Activated CD8-positive, alpha-beta memory T cell treated with anti-CD3 and anti-CD28 coated beads for 4 hours (primary cell): ENCODE data around the gene ARIH1.

ENCODE experiments used
- DNase-seq, 2 donors: peaks; one replicate each; pipeline ENCODE4 v3.0.0-alpha.2; 2020; ENCODE audit warnings: low read depth in 2 of 2

Gene ARIH1

GRCh38 chr15:72487070-72487797, 13.1 kb downstream of the ARIH1 start:
- DNase-seq, result no peak

GRCh38 chr15:72488558-72488957, 14.4 kb downstream of the ARIH1 start:
- DNase-seq, result no peak

GRCh38 chr15:72489943-72490554, 15.9 kb downstream of the ARIH1 start:
- no peak for DNase-seq

DNA sequence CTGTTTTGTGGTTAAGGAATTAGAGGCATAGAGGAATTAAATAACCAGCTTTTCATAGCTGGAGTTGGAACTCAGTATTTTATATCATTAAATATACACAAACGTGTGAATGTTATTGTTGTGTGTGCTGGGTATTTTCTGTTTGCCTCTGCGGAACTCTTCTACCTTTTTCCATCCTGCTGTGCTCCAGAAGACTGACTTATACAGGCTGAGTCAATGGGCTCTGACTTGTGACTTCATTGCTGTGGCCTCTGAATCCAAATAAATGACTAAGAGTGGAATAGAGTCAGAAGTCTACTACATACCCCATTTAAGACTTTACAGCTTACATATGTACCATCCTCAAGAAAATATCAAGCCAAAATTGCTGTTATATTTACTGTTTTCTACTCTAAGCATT, 17.6 kb downstream of the ARIH1 start:
- no peak for DNase-seq

- no peak for DNase-seq
Measured at GRCh38 chr15:72492733-72493132, 18.6 kb downstream of the ARIH1 start.

DNA sequence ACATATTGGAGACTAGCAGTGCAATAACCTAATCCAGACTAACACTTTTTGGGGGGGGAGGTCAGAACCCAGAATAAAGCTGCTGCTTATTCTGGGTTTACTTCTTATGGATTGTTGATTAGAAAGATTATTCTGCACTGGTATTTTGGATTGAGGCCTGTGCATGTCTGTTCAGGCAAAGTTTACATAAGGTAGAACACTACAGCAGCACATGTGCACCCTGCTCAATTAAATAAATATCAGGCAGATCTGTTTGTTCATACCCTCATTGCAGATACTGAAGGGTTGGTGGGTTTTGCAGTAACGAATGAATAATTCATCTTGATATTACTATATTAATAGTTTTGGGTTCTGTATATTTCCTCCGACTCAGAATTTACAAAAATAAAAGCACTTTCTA, 19.1 kb downstream of the ARIH1 start:
- no peak for DNase-seq

- DNase-seq, result no peak
Measured at GRCh38 chr15:72495007-72495406, 20.9 kb downstream of the ARIH1 start.

DNA sequence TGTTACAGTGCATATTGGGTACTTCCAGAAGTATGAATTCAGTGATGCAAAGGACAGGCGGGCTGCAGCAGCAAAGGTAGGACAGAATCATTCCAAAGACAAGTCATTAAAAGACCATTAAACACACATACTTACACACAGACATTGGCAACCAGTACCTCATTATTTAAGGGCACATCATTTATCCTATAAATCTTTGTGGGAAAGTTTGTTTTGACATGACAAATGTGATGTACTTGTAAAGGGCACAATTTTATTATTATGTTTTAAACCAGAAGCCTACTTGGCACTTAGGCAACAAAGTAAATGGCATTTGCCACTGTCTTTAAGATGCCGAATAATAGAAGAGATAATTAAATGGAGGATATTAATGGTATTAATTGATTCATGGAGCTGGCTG, 22.7 kb downstream of the ARIH1 start:
- DNase-seq, result no peak

DNA sequence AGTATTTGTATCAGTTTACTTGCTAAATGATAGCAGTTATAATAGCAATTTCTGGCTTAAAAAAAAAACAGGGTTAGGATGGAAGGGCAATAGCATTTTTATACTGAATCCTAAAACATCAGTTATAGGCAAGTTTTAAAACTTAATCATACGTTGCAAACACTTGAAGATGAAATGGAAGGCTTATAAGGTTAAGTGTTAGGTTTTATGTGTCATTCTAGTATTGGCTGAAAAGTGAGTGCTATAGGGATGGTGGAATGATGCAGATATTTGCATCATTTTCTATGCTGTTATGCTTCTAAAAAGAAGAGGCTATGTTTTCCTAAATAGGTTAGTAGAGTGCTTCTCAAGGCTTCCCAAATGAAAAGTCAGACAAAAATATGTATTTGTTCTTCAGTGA, 23.3 kb downstream of the ARIH1 start:
- no peak for DNase-seq

DNA sequence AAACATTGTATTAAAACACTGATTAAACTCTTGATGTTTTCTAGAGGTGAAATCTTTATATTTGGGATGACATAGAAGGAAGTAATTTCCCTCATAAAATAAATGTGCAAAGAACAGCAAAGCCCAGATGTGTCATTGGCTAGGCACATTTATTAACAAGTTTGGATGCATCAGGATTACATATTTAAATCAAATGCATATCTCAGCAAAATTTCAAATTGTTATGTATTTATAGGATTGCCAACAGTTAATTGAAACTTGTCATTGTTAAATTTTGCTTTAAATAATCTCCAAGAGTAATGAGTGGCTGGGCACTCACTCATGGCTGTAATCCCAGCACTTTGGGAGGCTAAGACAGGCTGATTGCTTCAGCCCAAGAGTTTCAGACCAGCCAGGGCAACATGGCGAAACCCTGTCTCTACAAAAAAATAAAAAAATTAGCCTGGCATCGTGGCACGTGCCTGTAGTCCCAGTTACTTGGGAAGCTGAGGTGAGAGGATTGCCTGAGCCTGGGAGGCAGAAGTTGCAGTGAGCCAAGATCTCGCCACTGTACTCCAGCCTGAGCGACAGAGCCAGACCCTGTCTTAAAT, 28.2 kb downstream of the ARIH1 start:
- no peak for DNase-seq

DNA sequence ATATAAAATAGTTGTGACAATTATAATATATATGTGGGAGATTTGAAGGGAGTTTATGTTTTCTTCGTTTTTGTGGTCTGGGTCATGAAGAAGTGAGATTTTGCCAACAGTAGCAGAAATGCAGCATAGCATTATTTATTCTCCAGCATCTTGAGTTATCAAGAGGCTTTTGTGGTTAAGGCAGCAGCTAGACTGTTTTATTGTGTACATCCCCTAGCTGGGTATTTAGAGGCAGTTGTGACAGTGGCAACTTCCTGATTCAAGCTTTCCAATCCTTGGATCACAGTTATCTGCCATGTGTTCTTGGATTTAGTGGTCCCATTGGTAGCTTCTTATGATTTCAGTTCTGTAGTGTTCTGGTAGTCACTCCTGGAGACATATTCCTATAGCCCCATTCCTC, 29.0 kb downstream of the ARIH1 start:
- no peak for DNase-seq

GRCh38 chr15:72507402-72508092, 33.4 kb downstream of the ARIH1 start:
- no peak for DNase-seq

DNA sequence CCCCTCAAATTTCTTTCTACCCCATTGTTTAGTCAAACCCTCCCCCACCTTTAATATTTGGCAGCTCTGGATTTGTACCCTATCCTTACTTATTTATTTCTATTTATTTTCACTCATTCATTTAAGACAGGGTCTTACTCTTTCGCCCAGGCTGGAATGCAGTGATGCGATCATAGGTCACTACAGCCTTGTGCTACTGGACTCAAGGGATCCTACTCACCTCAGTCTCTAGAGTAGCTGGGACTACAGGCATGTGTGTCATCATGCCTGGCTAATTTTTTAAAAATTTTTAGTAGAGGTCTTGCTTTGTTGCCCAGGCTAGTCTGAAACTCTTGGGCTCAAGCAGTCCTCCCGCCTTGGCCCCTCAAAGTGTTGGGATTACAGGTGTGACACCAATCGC, 35.4 kb downstream of the ARIH1 start:
- DNase-seq, result no peak

DNA sequence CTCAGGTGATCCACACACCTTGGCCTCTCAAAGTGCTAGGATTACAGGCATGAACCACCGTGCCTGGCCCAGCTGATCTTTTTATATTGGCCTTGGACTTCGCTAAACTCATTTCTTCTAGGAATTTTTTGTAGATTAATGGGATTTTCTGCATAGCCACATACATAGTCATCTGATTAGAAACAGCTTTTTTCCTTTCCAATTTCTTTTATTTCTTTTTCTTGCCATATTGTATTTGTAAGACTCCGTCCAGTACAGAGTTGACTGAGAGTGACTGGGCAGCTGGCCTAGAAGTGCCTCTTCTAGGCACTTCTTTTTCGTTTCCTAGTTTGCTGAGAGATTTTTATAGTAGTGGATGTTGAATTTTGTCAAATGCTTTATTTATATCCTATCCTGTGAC, 37.4 kb downstream of the ARIH1 start:
- no peak for DNase-seq

DNA sequence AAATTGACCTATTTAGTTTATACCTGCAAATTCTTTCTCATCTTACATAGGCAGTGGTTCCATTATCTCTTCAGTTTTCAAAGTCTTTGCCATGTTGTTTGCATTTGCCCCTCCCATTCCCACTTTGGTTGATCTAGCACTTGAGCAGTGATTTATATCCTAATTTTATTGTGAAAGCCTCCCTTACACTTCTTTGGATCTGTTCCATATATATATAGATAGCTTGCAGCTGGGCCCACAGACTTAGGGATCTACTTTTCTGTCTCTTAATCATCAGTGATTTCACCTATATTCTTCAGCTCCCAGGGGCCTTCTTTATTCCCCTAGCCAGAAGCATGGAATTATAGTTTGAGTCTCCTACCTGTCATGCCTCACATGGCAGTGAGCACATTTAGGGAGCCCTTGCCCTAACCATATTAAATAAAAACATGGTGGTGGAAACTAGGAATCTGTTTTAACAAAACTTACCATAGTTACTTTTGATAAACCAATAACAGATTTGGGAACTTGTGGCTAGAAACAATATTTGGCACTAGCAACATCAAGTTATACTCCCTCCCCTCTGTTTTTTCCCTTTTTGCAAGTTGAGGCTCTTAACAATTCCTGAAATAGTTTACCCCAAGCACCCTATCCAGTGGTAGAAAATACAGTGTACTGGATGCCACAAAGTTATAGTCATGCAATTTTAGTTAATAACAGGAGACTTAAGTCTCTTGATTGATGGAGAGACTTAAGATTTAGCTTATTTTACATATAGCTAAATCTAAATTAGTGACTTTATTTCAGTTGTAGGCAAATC, 41.7 kb downstream of the ARIH1 start:
- no peak for DNase-seq

- no peak for DNase-seq
Measured at GRCh38 chr15:72516777-72517176, 42.6 kb downstream of the ARIH1 start.

- DNase-seq, result no peak
Measured at GRCh38 chr15:72521682-72522081, 47.6 kb downstream of the ARIH1 start.

DNA sequence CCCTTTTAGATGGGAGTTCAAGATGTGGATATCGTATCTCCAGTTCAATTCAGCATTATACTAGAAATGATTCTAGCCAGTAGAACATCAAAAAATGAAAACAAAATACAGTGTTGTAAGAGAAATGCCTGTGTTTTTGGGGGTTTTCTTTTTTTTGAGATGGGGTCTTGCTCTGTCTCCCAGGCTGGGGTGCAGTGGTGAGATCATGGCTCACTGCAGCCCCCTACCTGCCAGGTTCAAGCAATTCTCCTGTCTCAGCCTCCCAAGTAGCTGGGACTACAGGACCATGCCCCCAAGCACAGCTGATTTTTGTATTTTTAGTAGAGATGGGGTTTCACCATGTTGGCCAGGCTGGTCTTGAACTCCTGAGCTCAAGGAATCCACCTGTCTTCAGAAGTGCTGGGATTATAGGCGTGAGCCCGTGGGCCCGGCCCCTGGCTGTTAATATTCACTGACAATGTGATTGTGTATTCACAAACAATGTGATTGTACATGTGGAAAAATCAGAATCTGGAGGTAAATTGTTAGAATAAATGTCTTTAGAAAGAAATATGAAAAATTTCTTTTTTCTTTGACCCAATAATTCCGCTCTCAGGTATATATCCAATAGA, 59.0 kb downstream of the ARIH1 start:
- DNase-seq, result no peak

GRCh38 chr15:72534523-72534922, 60.4 kb downstream of the ARIH1 start:
- peak in 1 of 2 donors; percentile 17 for DNase-seq

DNA sequence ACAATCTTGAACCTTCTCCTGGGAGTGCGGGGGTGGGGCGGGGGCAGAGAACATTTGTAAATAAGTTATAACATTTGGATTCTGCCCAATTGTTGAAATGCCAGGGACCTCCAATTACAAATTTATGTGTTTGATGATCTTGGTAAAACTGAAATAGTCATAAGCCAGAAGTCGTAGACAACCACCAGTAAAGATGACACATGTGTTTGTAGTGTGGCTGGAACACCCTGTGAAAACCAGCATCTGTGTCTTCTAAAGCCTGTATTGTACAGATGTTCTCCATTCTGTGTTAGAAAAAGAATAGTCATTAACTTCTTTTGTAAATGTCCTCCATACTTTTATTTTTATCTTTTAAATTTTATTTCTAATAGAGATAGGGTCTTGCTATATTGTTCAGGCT, 61.8 kb downstream of the ARIH1 start:
- DNase-seq, result no peak

DNA sequence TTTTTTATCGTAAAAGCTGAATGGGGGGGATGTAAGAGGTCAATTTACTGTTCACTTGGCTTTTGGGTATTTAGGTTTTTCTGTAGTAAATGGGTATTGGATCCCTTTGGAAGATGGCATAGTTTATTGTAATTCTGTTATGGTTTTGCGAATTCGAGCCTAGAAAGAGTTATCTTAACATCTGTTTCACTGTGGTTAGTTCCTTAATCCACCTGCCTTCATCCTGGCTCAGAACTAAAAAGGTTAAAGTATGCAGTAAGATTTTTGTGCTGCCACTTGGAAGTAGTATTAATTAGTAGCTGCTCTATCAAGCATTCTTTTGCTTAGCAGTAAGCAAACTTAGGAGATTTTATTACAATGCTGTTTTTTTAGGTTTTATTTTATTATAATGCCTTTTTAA, 62.4 kb downstream of the ARIH1 start:
- no peak for DNase-seq

DNA sequence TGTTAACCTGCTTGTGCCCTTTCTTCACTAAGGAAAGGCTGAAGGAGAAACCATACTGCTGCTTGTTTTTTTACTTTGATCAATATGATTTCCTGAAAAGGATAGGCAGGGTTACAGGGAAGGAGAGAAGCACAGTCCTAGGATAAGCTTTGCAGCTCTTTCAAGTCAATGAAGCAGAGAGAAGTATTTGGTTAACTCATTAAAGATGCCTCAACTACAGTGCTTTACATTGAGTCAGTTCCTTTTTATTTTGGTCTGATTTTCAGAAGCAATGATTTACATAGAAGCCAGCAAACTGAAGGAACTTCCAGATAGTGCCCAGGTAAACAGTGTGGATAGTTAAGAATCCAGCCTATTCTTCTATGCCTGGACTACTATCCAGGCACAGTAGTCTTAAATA, 64.8 kb downstream of the ARIH1 start:
- no peak for DNase-seq
